ENCODE data around the gene ORAI1. TPM values are rescaled to one million over a fixed set of nuclear protein-coding genes. Genes with fewer than 3 reads are reported as not detected.

Gene ORAI1
- total and polyA plus RNA-seq, 2 of the 13 experiments (the other 11 are each of a cell fraction or from before 2014, with no cell fraction given) = 9.2 to 17.2 TPM

- no peak for ATAC-seq
- H3K4me3 ChIP-seq (replicated peaks in 1 of 3; ENCODE audit: insufficient read depth in 1 of 3, low read depth in 2 of 3, low read length in 3 of 3) = no peak overlapping the region
- 51% methylated on average over 6 of the region's 6 CpGs for WGBS (ENCODE audit: low lambda C conversion rate)
- no peak overlapping the region for H3K4me2 ChIP-seq (ENCODE audit: low read depth, low read length)
- H3K4me1 ChIP-seq (ENCODE audit: insufficient read depth, low read length) = peaks cover 34% of the 10 kb centered on the region
- intact Hi-C loops (cut with micrococcal nuclease; ENCODE audit: unreplicated experiment) (no loop called here), in situ Hi-C loops (cut with HindIII; ENCODE audit: extremely low pct_ligation_motif_present, low pct_unique_long_range_greater_than_20kb) (no loop called here)
- CTCF ChIA-PET (ENCODE audit: low intra/inter-chr PET ratio, low total read pairs) = no interaction called here
- TF ChIP-seq ZSCAN5A (CRISPR knock-in tag; IDR thresholded peaks at IDR 0.05; ENCODE audit: borderline replicate concordance) (no peak), PTBP1 (IDR thresholded peaks at IDR 0.05; ENCODE audit: low read depth, low read length, poor library complexity, severe bottlenecking) (no peak), MLX (CRISPR knock-in tag; IDR thresholded peaks at IDR 0.05) (no peak), GFI1 (CRISPR knock-in tag; IDR thresholded peaks at IDR 0.05; ENCODE audit: borderline replicate concordance) (no peak), ZBED4 (CRISPR knock-in tag; IDR thresholded peaks at IDR 0.05; ENCODE audit: borderline replicate concordance) (no peak), ZNF75D (CRISPR knock-in tag; IDR thresholded peaks at IDR 0.05; ENCODE audit: borderline replicate concordance) (no peak), ZNF576 (CRISPR knock-in tag; IDR thresholded peaks at IDR 0.05) (no peak), ZNF556 (CRISPR knock-in tag; IDR thresholded peaks at IDR 0.05; ENCODE audit: borderline replicate concordance) (no peak), PHF5A (CRISPR knock-in tag; IDR thresholded peaks at IDR 0.05; ENCODE audit: low read depth, unreplicated experiment) (no peak), MTERF4 (CRISPR knock-in tag; IDR thresholded peaks at IDR 0.05) (no peak), ZBTB1 (CRISPR knock-in tag; IDR thresholded peaks at IDR 0.05; ENCODE audit: borderline replicate concordance) (no peak), SP5 (CRISPR knock-in tag; IDR thresholded peaks at IDR 0.05; ENCODE audit: borderline replicate concordance, low read depth) (no peak), ATAD3A (CRISPR knock-in tag; IDR thresholded peaks at IDR 0.05) (no peak), NFRKB (IDR thresholded peaks at IDR 0.05) (no peak), HOXA9 (CRISPR knock-in tag; IDR thresholded peaks at IDR 0.05; ENCODE audit: borderline replicate concordance) (no peak)
- H3K36me3 ChIP-seq (replicated peaks in 1 of 2; ENCODE audit: control insufficient read depth in 1 of 2, insufficient read depth in 2 of 2, low read length in 2 of 2) = no peaks in the 10 kb centered on the region
- FAIRE-seq = no peak
- H3K9ac ChIP-seq (ENCODE audit: insufficient read depth, low read depth, low read length) = no peak overlapping the region
- BruUV-seq (replicated peaks) = no TSS peak
- no peak overlapping the region for H2AFZ ChIP-seq (ENCODE audit: low read length)
- H3K9me3 ChIP-seq (ENCODE audit: low read length) = no peaks in the 10 kb centered on the region
- no peaks in the 10 kb centered on the region for H3K79me2 ChIP-seq (ENCODE audit: insufficient read depth, low read length)
- no peak for DNase-seq (ENCODE audit: low spot score)
- no peaks in the 10 kb centered on the region for H4K20me1 ChIP-seq (ENCODE audit: insufficient read depth, low read length)
- H3K27ac ChIP-seq (ENCODE audit: extremely low read length, insufficient read depth, low read length) = no peak overlapping the region
- POLR2A ChIA-PET = no interaction called here
- no peaks in the 10 kb centered on the region; a peak in 1 of 5 replicates for H3K27me3 ChIP-seq (ENCODE audit: control insufficient read depth in 1 of 2, insufficient read depth in 2 of 2, low read length in 2 of 2)
Measured at GRCh38 chr12:121602766-121603165, 23.6 kb upstream of the ORAI1 start.
